Left ventricle myocardium inferior (tissue), 1 donor: ENCODE results near the gene MTNR1B. TPM values are rescaled to one million over a fixed set of nuclear protein-coding genes. Genes with fewer than 3 reads are reported as not detected.

ENCODE experiments used
- DNase-seq: peaks from one replicate; pipeline ENCODE4 v3.0.0-alpha.2; 2020
- H3K27ac ChIP-seq: fragments of 200-600 bp; replicated peaks from 2 replicates; pipeline ENCODE4 v1.8.0; 2021
- H3K27me3 ChIP-seq: fragments of 200-600 bp; 2 replicates; pipeline ENCODE4 v1.8.0; 2021; ENCODE audit warnings: low read depth
- H3K36me3 ChIP-seq: fragments of 200-600 bp; 2 replicates; pipeline ENCODE4 v1.8.0; 2021
- H3K4me1 ChIP-seq: fragments of 200-600 bp; 2 replicates; pipeline ENCODE4 v1.8.0; 2021
- H3K4me3 ChIP-seq: fragments of 200-600 bp; 2 replicates; pipeline ENCODE4 v1.8.0; 2021; ENCODE audit warnings: mild to moderate bottlenecking, moderate library complexity
- H3K9me3 ChIP-seq: fragments of 200-600 bp; replicated peaks from 2 replicates; pipeline ENCODE4 v1.8.0; 2021
- intact Hi-C: fragments of 100-400 bp; cut with micrococcal nuclease; formaldehyde crosslinking; loops from one replicate; pipeline ENCODE4 v1.11.0; 2022
- total RNA-seq: library from RNA; stranded (reverse); fragmentation: NEBNext Ultra II Directional; extraction: Animal tissue kit (Norgen Biotek cat#: 25700); gene quantifications from one replicate; pipeline ENCODE4 v1.2.1, GENCODE V29; 2021
- TF ChIP-seq, protein P1 (sequence below): fragments of 200-600 bp; IDR thresholded peaks from 2 replicates; pipeline ENCODE4 v1.8.0; 2021; ENCODE audit warnings: antibody characterized with exemption, mild to moderate bottlenecking, borderline replicate concordance
- donor health status: DM: no; HTN: yes; CAD: no; lungs with severe emphysema.

Gene MTNR1B
- total RNA-seq, 1 donor from 2014 or later = not detected

- DNase-seq = no peak
- H3K4me1 ChIP-seq = no peaks in the 10 kb centered on the region
- peaks cover 14% of the 10 kb centered on the region for H3K27me3 ChIP-seq
- TF ChIP-seq, protein P1, sequence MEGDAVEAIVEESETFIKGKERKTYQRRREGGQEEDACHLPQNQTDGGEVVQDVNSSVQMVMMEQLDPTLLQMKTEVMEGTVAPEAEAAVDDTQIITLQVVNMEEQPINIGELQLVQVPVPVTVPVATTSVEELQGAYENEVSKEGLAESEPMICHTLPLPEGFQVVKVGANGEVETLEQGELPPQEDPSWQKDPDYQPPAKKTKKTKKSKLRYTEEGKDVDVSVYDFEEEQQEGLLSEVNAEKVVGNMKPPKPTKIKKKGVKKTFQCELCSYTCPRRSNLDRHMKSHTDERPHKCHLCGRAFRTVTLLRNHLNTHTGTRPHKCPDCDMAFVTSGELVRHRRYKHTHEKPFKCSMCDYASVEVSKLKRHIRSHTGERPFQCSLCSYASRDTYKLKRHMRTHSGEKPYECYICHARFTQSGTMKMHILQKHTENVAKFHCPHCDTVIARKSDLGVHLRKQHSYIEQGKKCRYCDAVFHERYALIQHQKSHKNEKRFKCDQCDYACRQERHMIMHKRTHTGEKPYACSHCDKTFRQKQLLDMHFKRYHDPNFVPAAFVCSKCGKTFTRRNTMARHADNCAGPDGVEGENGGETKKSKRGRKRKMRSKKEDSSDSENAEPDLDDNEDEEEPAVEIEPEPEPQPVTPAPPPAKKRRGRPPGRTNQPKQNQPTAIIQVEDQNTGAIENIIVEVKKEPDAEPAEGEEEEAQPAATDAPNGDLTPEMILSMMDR = no peak
- intact Hi-C loops = no loop called here
- no peaks in the 10 kb centered on the region for H3K36me3 ChIP-seq
- H3K9me3 ChIP-seq = peaks cover 13% of the 10 kb centered on the region
- H3K4me3 ChIP-seq = no peak overlapping the region
- H3K27ac ChIP-seq = no peak overlapping the region
These were observed 15.4 kb upstream of the MTNR1B start for GRCh38 chr11:92954003-92954402.

GRCh38 chr11:92955860-92956259 lies 13.6 kb upstream of the MTNR1B start:
- Histone ChIP-seq H3K27ac (no peak overlapping the region), H3K27me3 (peaks cover 14% of the 10 kb centered on the region), H3K4me3 (no peak overlapping the region), H3K9me3 (no peaks in the 10 kb centered on the region), H3K4me1 (no peaks in the 10 kb centered on the region), H3K36me3 (no peaks in the 10 kb centered on the region)
- intact Hi-C loops = no loop called here
- DNase-seq = no peak
- TF ChIP-seq, protein P1 = no peak

DNA sequence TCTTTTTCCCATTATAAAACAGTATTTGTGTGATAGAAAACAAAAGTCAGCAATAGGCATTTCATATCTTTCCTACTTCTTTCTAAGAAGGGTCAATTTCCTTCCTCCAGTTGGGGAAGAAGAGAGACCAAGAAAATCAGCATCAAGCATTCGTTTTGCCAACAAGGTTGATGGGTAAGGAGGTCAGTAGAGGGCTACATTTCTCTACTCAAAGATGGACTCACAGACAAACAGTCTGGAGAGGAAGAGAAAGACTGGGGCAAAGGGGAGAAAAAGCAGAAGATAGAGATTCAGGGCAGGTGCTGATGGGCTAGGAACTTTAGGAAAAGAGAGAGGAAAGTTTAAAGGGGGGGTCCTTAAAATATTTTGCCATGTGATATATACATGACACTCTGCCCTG lies 8.6 kb upstream of the MTNR1B start:
- Histone ChIP-seq H3K9me3 (no peaks in the 10 kb centered on the region), H3K27ac (no peak overlapping the region), H3K36me3 (no peaks in the 10 kb centered on the region), H3K4me3 (no peak overlapping the region), H3K27me3 (peaks cover 22% of the 10 kb centered on the region), H3K4me1 (no peaks in the 10 kb centered on the region)
- DNase-seq = no peak
- intact Hi-C loops = no loop called here
- TF ChIP-seq, protein P1 = no peak

DNA sequence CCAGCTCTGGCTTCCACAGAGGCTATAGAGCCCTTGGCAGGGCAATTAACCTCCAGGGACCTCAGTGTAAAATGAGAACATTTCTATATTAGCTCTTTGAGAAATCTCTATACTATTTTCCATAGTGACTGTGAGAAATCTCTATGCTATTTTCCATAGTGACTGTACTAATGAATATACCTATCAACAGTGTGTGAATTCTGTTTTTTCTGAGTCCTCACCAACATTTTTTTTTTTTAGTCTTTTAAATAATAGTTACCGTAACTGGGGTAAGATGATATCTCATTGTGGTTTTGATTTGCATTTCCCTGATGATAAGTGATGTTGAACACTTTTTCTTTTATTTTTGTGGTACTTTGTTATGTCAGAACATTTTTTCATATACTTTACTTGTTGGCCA lies 7.0 kb upstream of the MTNR1B start:
- intact Hi-C loops = no loop called here
- no peaks in the 10 kb centered on the region for H3K9me3 ChIP-seq
- H3K27ac ChIP-seq = no peak overlapping the region
- no peak for DNase-seq
- H3K27me3 ChIP-seq = peaks cover 30% of the 10 kb centered on the region
- H3K36me3 ChIP-seq = no peaks in the 10 kb centered on the region
- TF ChIP-seq, protein P1 = no peak
- H3K4me1 ChIP-seq = no peaks in the 10 kb centered on the region
- H3K4me3 ChIP-seq = no peak overlapping the region

DNA sequence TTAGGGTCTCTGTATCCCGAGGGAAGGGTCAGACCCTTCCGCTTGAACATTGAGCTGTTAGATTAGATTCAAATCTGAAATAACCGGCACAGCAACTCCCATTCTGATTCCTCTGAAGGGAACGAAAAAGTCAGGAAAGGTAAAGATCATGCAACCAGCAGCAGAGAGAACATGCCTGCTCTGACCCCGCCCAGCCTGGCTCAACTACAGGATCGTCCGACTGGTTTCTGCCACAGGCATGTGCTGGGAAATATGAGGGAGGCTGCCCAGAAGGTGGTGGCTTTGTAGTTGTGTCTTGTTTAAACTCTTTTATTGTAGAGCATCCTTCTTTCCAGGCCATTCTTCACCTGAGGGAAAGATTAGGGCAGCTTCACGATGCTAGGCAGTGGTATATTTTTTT lies 5.0 kb upstream of the MTNR1B start:
- no peaks in the 10 kb centered on the region for H3K4me1 ChIP-seq
- H3K4me3 ChIP-seq = no peak overlapping the region
- intact Hi-C loops = no loop called here
- H3K27me3 ChIP-seq = peaks cover 38% of the 10 kb centered on the region
- TF ChIP-seq, protein P1 = no peak
- no peaks in the 10 kb centered on the region for H3K9me3 ChIP-seq
- no peak for DNase-seq
- H3K27ac ChIP-seq = no peak overlapping the region
- H3K36me3 ChIP-seq = no peaks in the 10 kb centered on the region

DNA sequence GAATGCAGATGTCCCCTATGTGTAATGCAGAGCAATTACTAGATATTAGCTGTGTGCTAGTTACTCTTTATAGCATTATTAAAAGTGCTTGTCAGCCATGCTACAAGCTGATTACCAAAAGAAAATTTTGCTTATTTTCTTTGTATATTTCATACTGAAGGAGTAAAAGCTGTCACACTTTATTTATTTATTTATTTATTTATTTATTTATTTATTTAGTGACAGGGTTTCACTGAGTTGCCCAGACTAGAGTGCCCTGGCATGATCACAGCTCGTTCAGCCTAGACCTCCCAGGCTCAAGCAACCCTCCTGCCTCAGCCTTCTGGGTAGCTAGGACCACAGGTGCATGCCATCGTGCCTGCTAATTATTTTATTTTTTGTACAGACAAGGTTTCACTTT lies 4.3 kb upstream of the MTNR1B start:
- Histone ChIP-seq H3K27ac (no peak overlapping the region), H3K4me1 (no peaks in the 10 kb centered on the region), H3K4me3 (no peak overlapping the region), H3K9me3 (no peaks in the 10 kb centered on the region), H3K27me3 (peaks cover 45% of the 10 kb centered on the region), H3K36me3 (no peaks in the 10 kb centered on the region)
- intact Hi-C loops = no loop called here
- DNase-seq = no peak
- TF ChIP-seq, protein P1 = no peak
